AML-193 (cell line): ENCODE results near the gene PYCR2.

ENCODE experiments used
- DNase-seq, 2 experiments: peaks; one replicate each; lab custom pipeline; 2025; lab: John Stamatoyannopoulos, UW

Gene PYCR2

GRCh38 chr1:225919906-225920305, 4.1 kb downstream of the PYCR2 start:
- peak; percentile 72 to 75 for DNase-seq

- DNase-seq: no peak
Observed at GRCh38 chr1:225918280-225918679, 5.8 kb downstream of the PYCR2 start.

- DNase-seq: no peak
Observed at GRCh38 chr1:225917536-225917935, 6.5 kb downstream of the PYCR2 start.

- DNase-seq: no peak
Observed at GRCh38 chr1:225917101-225917500, 6.9 kb downstream of the PYCR2 start.

DNA sequence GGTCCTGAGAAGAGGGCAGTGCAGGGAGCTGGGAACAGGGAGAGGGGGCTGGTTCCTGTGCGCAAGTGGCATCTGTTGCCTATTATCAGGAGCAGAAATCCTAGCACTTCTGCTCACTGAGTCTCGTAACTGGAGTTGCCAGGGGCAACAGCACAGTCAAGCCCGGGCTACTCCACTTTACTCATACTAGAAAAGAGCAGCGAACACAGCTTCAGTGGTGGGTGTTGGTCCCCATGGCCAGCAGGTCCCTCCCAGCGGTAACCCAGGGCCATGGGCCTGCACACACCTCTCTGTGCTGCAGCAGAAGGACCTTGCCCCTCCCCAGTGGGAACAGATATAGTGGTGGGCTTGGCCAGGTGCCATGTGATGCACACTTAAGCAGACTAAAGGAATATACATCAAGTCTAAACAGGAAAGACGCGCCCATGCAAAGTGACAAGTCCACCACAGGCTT, 8.5 kb downstream of the PYCR2 start:
- no peak for DNase-seq

DNA sequence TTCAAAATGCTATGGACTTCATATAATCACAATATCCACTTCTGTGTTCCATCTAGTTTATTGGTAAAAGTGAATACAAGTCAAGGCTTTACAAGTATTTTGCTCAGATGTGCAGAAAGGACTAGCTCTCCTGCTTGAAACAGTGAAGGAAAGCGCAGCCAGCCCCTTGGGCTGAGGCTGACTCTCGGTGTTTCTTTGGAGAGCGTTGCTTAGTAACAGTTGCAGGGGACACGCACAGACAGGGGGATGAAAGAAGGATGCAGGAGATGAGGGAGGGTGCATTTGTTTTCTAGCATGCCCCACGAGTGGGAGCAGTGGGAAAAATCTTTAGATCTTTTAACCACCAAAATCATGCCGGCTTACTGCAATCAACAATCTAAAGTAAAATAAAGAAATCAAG, 9.1 kb downstream of the PYCR2 start:
- no peak for DNase-seq

DNA sequence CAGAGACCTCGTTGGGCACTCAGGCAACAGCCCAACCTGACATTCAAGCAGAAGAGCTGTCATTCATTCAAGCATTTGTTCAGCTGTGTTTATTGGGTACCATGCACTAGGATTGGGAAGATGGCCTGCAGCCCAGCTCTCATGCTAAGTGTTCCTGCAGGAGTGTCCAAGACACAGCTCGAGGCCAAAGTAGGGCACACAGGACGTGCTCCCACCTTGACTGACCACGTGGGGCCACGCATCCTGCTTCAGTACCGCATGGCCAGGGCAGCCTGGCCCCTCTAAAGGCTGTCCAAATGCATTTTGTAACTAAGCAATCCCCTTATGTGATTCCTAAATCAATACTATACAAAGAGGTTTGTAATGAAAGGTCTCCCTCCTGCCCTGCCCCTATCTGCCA, 9.7 kb downstream of the PYCR2 start:
- DNase-seq: no peak

- DNase-seq: no peak
Observed at GRCh38 chr1:225911191-225912130, 12.6 kb downstream of the PYCR2 start.

- DNase-seq: no peak
Observed at GRCh38 chr1:225909477-225909876, 14.6 kb downstream of the PYCR2 start.

- DNase-seq: no peak
Observed at GRCh38 chr1:225908773-225909172, 15.3 kb downstream of the PYCR2 start.

DNA sequence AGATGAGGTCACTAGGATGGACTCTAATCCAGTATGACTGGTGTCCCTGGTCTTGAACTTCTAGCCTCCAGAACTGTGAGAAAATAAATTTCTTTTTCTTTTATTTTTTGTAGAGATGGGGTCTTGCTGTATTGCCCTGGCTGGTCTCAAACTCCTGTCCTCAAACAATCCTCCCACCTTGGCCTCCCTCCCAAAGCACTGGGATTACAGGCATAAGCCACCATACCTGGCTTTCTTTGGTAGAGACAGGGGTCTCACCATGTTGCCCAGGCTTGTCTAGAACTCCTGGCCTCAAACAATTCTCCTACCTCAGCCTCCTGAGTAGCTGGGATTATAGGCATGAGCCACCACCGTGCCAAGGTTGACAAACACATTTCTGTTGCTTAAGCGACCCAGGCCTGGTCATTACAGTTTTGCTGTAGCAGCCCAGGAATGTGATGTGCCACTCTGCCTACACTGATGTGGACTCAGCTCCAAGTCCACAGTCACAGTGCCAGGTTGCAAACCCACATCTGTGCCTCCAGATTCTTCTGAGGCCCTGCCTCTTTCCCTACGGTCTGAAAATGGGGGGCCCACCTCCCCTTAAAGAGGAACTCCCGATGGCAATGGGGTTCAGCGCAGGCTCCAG, 15.9 kb downstream of the PYCR2 start:
- no peak for DNase-seq

- DNase-seq: no peak
Observed at GRCh38 chr1:225907341-225907740, 16.7 kb downstream of the PYCR2 start.

GRCh38 chr1:225906467-225906866, 17.6 kb downstream of the PYCR2 start:
- no peak for DNase-seq

DNA sequence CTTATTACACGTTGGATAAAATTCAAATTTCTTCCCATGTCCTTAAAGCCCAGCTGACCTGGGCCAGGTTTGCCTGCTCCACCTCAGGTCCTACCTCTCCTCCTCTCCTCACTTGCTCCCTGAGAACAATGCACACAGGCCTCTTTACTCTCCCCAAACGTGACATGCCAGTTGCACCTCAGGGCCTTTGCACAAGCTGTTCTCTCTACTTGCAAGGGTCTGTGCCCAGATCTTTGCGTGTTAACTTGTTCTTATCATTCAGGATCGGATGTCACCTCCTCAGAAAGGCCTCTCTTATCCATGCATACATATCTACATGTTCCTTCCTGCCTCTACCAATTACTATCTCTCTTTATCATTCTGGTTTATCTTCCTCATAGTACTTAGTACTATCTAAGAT, 20.4 kb downstream of the PYCR2 start:
- DNase-seq: no peak

GRCh38 chr1:225899044-225899925, 24.8 kb downstream of the PYCR2 start:
- DNase-seq: no peak

- DNase-seq: no peak
Observed at GRCh38 chr1:225897595-225898514, 26.2 kb downstream of the PYCR2 start.

GRCh38 chr1:225896937-225897549, 27.0 kb downstream of the PYCR2 start:
- no peak for DNase-seq

- DNase-seq: no peak
Observed at GRCh38 chr1:225896494-225896893, 27.6 kb downstream of the PYCR2 start.

DNA sequence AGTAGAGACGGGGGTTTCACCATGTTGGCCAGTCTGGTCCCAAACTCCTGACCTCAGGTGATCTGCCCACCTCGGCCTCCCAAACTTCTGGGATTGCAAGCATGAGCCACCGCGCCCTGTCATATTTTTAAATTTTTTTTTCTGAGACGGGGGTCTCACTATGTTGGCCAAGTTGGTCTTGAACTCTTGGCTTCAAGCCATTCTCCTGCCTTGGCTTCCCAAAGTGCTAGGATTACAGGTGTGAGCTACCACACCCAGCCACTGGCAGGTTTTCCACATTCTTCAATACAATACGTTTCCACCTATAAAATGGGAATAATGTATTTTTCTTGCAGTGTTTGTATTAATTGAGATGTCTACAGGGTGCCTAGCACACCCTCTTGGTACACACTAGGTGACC, 31.7 kb downstream of the PYCR2 start:
- DNase-seq: no peak

DNA sequence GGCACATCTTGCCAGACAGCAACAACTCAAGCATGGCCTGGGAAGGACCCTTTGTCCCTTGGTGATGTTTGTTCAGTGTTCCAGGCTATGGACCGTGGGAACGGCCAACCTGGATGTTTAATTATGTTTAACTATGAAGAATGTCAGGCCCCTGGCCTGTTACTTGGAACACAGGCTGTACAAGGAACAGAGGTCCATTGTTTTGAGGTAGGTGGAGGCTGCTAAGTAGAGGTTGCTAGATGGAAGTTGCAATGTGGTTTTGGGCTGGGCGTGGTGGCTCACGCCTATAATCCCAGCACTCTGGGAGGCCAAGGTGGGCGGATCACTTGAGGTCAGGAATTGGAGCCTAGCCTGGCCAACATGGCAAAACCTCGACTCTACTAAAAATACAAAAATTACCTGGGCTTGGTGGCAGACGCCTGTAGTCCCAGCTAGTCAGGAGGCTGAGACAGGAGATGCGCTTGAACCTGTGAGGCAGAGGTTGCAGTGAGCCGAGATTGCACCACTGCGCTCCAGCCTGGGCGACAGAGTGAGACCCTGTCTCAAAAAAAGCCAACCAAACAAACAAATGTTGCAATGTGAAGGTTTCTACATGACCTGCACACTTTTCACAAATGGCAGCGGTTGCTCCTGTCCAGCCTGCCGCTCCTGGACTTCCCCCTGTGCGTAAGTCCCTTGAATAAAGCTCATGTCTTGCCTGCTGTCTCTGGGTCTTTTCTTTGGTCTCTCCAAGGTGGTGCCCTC, 32.6 kb downstream of the PYCR2 start:
- no peak for DNase-seq
